Endothelial cell of umbilical vein (primary cell): Measurements from ENCODE around the gene CAPN12.

ENCODE experiments used
- CTCF ChIP-seq, 2 donors: IDR thresholded peaks; 1 replicate in 1 of 2; 2 replicates in 1 of 2; pipeline ENCODE4 v1.5.1; 2011; ENCODE audit warnings: low read length in 2 of 2, mild to moderate bottlenecking in 2 of 2, moderate library complexity in 2 of 2, control low read depth in 1 of 2, inconsistent platforms in 1 of 2, low read depth in 1 of 2; ENCODE audit not compliant: insufficient read depth in 1 of 2; ENCODE audit errors: extremely low read depth in 1 of 2
- MAX ChIP-seq: IDR thresholded peaks from 2 replicates; pipeline ENCODE4 v1.6.1; 2011; ENCODE audit not compliant: insufficient read depth, insufficient read length
- MYC ChIP-seq: IDR thresholded peaks from one replicate; pipeline ENCODE4 v1.6.1; 2011; ENCODE audit warnings: mild to moderate bottlenecking, low read depth, low read length
- POLR2AphosphoS5 ChIP-seq: IDR thresholded peaks from 2 replicates; pipeline ENCODE4 v1.6.1; 2012; ENCODE audit warnings: low read depth, mild to moderate bottlenecking, control low read depth, low read length, moderate library complexity; ENCODE audit not compliant: insufficient read depth

- no peak for TF ChIP-seq CTCF (IDR thresholded peaks at IDR 0.05; ENCODE audit: extremely low read depth in 1 of 2, insufficient read depth in 1 of 2, low read depth in 1 of 2, low read length in 2 of 2)
- TF ChIP-seq MYC: no peak
- TF ChIP-seq POLR2AphosphoS5: no peak
- TF ChIP-seq MAX: no peak
Measured at GRCh38 chr19:38737281-38737865, 6.9 kb downstream of the CAPN12 start.
